Measurements from ENCODE around the gene AARSD1.
A peak's percentile ranks its signal among the peaks of the same experiment; 100 is the strongest.
"Not testable (repeated sequence)": the region's sequence is repeated elsewhere in the genome, so short reads cannot be mapped to it uniquely, and the experiment has no call there.

AARSD1 gene

GRCh38 chr17:43006639-43007551 is 42.6 kb upstream of the AARSD1 start, which contains the start of gene IFI35:
Gene IFI35 (plus strand): TSS chr17:43006784. CDS start chr17:43006948, 164 bp downstream.
- peak; percentile 94 for DNase-seq
- peak; percentile 67 for TF ChIP-seq CTCF (IDR thresholded peaks at IDR 0.05; ENCODE audit: low read depth, low read length)
- Histone ChIP-seq H3K27me3 (ENCODE audit: insufficient read depth, low read depth, severe bottlenecking) (no peaks in the 10 kb centered on the region), H3K9me3 (ENCODE audit: severe bottlenecking) (no peaks in the 10 kb centered on the region), H3K36me3 (peaks cover 36% of the 10 kb centered on the region), H3K27ac (peak within 1 kb of the TSS; percentile 78), H3K4me3 (ENCODE audit: low read depth, low read length) (peak within 1 kb of the TSS; percentile 95)

GRCh38 chr17:43003542-43004172 is 39.4 kb upstream of the AARSD1 start:
- peak overlapping the region; percentile 13 for H3K27ac ChIP-seq
- H3K36me3 ChIP-seq, result peaks cover 67% of the 10 kb centered on the region
- no peak for DNase-seq
- no peak for TF ChIP-seq CTCF (IDR thresholded peaks at IDR 0.05; ENCODE audit: low read depth, low read length)
- H3K4me3 ChIP-seq (ENCODE audit: low read depth, low read length), result no peak overlapping the region
- no peaks in the 10 kb centered on the region for H3K27me3 ChIP-seq (ENCODE audit: insufficient read depth, low read depth, severe bottlenecking)
- H3K9me3 ChIP-seq (ENCODE audit: severe bottlenecking), result no peaks in the 10 kb centered on the region

- not testable (repeated sequence) for H3K9me3 ChIP-seq (ENCODE audit: severe bottlenecking); H3K27ac ChIP-seq
- H3K36me3 ChIP-seq, result peaks cover 65% of the 10 kb centered on the region
Measured at GRCh38 chr17:43000894-43001293, 36.6 kb upstream of the AARSD1 start.

DNA sequence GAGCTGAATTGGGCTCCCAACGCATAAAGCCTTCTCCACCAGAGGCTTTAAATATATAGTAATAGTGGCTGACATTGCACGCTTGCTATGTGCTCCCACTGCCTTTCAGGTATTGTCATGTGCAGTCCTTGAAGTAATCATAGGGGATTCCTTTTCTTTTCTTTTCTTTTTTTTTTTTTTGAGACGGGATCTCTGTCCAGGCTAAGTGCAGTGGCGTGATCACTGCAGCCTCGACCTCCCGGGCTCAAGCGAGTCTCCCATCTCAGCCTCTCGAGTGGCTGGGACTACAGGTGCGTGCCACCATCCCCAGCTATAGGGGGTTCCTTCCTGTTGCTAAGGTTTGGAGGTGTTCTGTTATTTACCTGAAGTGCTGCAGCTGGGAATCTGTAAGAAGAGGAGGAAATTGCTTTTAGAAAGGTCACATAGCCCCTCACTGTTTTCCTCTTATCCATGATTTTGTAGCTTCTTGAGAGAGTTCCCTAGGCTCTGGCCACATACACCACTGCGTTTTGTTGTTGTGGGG is 34.8 kb upstream of the AARSD1 start:
- Histone ChIP-seq H3K4me3 (ENCODE audit: low read depth, low read length) (peak overlapping the region; percentile 85), H3K9me3 (ENCODE audit: severe bottlenecking) (no peaks in the 10 kb centered on the region), H3K27ac (peak overlapping the region; percentile 86), H3K27me3 (ENCODE audit: insufficient read depth, low read depth, severe bottlenecking) (no peaks in the 10 kb centered on the region), H3K36me3 (peaks cover 53% of the 10 kb centered on the region)
- TF ChIP-seq CTCF (IDR thresholded peaks at IDR 0.05; ENCODE audit: low read depth, low read length), result no peak
- no peak for DNase-seq

More at GRCh38 chr17:43000894-43001293, 36.6 kb upstream of the AARSD1 start:
- DNase-seq; H3K4me3 ChIP-seq (ENCODE audit: low read depth, low read length); H3K27me3 ChIP-seq (ENCODE audit: insufficient read depth, low read depth, severe bottlenecking): not testable (repeated sequence)

DNA sequence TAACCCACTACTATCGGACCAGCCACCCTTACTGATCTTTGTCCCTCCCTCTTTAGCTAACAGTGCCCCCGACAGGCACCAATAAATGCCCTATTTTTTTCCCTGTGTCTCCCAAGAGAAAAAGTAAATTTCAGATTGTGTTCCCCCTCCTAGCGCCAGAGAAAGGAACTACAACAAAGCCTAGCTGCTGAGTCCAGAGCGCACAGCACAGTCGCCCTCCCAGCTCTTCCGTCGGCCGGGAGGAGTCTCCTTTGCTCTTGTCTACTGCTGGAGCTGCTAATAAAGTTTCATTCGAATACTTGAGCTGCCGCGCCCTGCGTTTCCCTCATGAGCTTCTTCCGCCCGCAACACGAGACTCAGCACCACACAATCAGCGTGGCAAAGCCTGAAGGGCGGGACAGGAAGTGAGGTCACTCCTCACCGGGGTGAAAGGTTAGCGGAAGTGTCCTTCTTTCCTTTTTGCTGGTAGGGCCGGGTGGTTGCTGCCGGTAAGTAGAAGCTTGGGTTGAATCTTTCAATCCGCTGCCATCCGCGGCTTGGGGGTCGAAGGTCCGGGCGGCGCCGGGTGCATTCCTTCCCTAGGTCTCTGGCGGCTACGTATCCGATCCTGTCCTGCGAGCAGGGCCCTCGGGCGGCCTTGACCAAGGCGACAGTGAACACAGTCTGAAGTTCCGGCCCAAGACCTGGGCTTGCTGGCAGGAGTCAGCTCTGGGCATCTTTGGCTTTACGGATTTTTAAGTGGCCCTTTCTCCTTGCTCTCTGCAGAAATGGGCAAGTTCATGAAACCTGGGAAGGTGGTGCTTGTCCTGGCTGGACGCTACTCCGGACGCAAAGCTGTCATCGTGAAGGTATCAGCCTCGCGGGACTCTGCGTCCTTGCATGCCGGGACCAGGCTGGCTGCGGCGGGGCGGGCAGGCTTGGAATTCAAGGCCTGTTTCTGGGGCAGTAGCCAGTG is 34.0 kb upstream of the AARSD1 start, which contains the start of gene RPL27:
Gene RPL27 (plus strand): TSS at position 436 of the 955 bp plus-strand sequence. CDS start 332 bp downstream, at position 768.
- Histone ChIP-seq H3K36me3 (peaks cover 52% of the 10 kb centered on the region), H3K27me3 (ENCODE audit: insufficient read depth, low read depth, severe bottlenecking) (no peaks in the 10 kb centered on the region), H3K27ac (peak within 1 kb of the TSS; percentile 86), H3K4me3 (ENCODE audit: low read depth, low read length) (peak within 1 kb of the TSS; percentile 85), H3K9me3 (ENCODE audit: severe bottlenecking) (no peaks in the 10 kb centered on the region)
- DNase-seq, result peak; percentile 99
- TF ChIP-seq CTCF (IDR thresholded peaks at IDR 0.05; ENCODE audit: low read depth, low read length), result peak; percentile 76
